ENCODE measurements around the gene SH3YL1. TPM values are rescaled to one million over a fixed set of nuclear protein-coding genes. Genes with fewer than 3 reads are reported as not detected.

Gene SH3YL1
- polyA plus RNA-seq, 1 experiment, result 27.6 TPM

DNA sequence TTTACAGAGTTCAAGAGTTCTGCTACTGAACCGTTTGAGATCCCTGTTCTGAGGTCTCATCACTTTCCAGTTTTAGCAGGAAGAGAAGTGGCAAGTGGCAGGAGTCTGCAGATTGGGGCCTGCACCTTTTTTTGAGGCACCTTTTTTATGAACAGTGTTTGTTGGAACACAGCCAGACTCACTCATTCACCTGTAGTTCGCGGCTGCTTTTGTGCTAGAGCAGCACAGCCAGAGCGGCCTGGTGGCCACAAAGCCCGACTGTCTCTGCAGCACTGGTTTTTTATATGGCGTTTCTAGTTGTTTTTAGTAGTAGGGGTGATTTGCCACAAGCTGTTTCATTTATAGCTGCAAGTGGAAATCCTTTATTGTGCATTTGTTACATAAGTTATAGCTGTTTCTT, 9.5 kb upstream of the SH3YL1 start:
- TF ChIP-seq, protein P1, sequence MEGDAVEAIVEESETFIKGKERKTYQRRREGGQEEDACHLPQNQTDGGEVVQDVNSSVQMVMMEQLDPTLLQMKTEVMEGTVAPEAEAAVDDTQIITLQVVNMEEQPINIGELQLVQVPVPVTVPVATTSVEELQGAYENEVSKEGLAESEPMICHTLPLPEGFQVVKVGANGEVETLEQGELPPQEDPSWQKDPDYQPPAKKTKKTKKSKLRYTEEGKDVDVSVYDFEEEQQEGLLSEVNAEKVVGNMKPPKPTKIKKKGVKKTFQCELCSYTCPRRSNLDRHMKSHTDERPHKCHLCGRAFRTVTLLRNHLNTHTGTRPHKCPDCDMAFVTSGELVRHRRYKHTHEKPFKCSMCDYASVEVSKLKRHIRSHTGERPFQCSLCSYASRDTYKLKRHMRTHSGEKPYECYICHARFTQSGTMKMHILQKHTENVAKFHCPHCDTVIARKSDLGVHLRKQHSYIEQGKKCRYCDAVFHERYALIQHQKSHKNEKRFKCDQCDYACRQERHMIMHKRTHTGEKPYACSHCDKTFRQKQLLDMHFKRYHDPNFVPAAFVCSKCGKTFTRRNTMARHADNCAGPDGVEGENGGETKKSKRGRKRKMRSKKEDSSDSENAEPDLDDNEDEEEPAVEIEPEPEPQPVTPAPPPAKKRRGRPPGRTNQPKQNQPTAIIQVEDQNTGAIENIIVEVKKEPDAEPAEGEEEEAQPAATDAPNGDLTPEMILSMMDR (IDR thresholded peaks at IDR 0.05; ENCODE audit: low read depth, low read length), result no peak
- ChIA-PET POLR2A (no interaction called here), CTCF (interaction anchor here (2.7 kb wide), 1 partner anchor 17 kb away, joined by 14 read pairs; no protein-coding TSS in a partner anchor)

DNA sequence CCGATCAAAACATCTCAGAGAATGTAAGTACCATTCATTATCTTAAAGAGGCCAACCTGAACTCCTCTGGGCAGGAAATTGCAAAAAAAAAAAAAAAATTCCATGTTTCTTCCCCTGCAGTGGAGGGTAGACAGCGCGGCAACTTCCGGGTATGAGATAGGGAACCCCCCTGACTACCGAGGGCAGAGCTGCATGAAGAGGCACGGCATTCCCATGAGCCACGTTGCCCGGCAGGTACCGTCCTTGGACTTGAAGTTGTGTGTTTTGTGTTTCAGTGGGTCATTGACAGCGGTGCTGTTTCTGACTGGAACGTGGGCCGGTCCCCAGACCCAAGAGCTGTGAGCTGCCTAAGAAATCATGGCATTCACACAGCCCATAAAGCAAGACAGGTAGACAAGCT, 8.1 kb upstream of the SH3YL1 start:
- POLR2A ChIA-PET, result no interaction called here
- no peaks in the 10 kb centered on the region for H3K9me3 ChIP-seq (ENCODE audit: control insufficient read depth, insufficient read depth, low read length)

More for the DNA sequence above, 9.5 kb upstream of the SH3YL1 start:
- no peaks in the 10 kb centered on the region for H3K9me3 ChIP-seq (ENCODE audit: control insufficient read depth, insufficient read depth, low read length)
- no peak for DNase-seq (ENCODE audit: low read depth, low spot score)
- H3K4me3 ChIP-seq (ENCODE audit: low read depth, low read length), result no peak overlapping the region
- H3K27ac ChIP-seq (ENCODE audit: low read depth, low read length), result no peak overlapping the region
- no peaks in the 10 kb centered on the region for H3K27me3 ChIP-seq (ENCODE audit: control insufficient read depth, insufficient read depth, low read length)

DNA sequence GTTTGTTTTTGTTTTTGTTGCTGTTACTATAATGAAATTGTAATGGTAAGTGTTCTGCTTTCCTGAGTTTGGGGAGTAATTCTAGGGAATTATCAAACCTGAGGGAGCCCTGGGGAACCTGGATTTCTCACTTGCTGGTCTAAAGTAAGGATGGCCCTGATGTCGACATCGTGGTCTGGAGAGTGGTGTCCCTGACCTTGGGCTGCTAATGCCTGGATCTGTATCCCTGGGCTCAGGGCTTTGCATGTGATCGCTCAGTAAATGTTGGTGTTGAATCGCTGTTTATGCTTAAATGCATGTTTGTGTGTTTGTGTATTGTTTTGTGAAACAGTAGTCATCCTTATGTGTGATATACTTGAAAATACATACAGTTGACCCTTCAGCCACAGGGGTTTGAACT, 7.0 kb upstream of the SH3YL1 start:
- ChIA-PET POLR2A (no interaction called here), CTCF (interaction anchor here (1.3 kb wide), 1 partner anchor 20 kb away, joined by 4 read pairs; no protein-coding TSS in a partner anchor)
- no peak for DNase-seq (ENCODE audit: low read depth, low spot score)

More for the DNA sequence above, 8.1 kb upstream of the SH3YL1 start:
- Histone ChIP-seq H3K27ac (ENCODE audit: low read depth, low read length) (no peak overlapping the region), H3K27me3 (ENCODE audit: control insufficient read depth, insufficient read depth, low read length) (no peaks in the 10 kb centered on the region), H3K4me3 (ENCODE audit: low read depth, low read length) (no peak overlapping the region)
- no peak for DNase-seq (ENCODE audit: low read depth, low spot score)
- TF ChIP-seq, protein P1 (IDR thresholded peaks at IDR 0.05; ENCODE audit: low read depth, low read length), result no peak
- CTCF ChIA-PET, result interaction anchor here (1.7 to 2.7 kb wide), 2 partner anchors 18 to 25 kb away, joined by 7 to 14 read pairs; no protein-coding TSS in a partner anchor

DNA sequence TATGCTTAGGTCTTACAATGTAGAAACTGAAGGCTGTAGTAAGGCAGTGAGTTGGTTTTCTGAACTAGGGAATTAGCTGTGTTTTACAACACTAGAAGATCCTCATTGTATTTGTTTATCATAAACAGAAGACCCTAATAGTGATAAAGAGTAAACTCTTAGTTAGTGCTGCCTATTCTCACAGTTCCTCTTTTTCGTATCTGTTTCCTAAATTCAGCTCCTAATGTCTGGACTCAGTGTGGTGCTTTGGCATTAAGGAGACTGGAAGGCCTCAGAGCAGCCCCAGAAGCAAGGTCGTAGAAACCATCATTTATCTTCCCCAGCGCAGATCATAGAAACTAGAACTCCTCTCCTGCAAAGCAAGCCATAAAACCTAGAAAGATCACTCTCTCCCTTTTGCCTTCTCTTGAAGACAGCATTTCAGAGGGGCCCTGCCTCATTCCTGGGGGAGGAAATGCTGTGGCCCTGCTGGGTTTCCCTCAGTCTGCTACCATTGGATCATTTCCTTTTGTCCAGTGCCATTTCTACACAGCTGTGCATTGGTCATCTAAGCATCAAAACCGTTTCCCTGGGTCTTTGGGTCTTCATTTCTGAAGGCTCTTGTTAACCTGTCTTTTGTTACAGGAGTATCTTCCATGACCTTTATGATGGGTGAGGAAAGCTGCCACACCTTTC, 5.7 kb upstream of the SH3YL1 start:
- H3K27me3 ChIP-seq (ENCODE audit: control insufficient read depth, insufficient read depth, low read length), result no peaks in the 10 kb centered on the region
- no peak overlapping the region for H3K27ac ChIP-seq (ENCODE audit: low read depth, low read length)
- no peaks in the 10 kb centered on the region; the same call in 1 of the 2 replicates for H3K9me3 ChIP-seq (ENCODE audit: control insufficient read depth, insufficient read depth, low read length)
- ChIA-PET POLR2A (no interaction called here), CTCF (interaction anchor here (1.1 kb wide), 1 partner anchor 23 kb away, joined by 3 read pairs; no protein-coding TSS in a partner anchor)
- DNase-seq (ENCODE audit: low read depth, low spot score), result no peak
- H3K4me3 ChIP-seq (ENCODE audit: low read depth, low read length), result no peak overlapping the region
- TF ChIP-seq, protein P1 (IDR thresholded peaks at IDR 0.05; ENCODE audit: low read depth, low read length), result no peak

More for the DNA sequence above, 7.0 kb upstream of the SH3YL1 start:
- Histone ChIP-seq H3K27ac (ENCODE audit: low read depth, low read length) (no peak overlapping the region), H3K27me3 (ENCODE audit: control insufficient read depth, insufficient read depth, low read length) (no peaks in the 10 kb centered on the region), H3K4me3 (ENCODE audit: low read depth, low read length) (no peak overlapping the region), H3K9me3 (ENCODE audit: control insufficient read depth, insufficient read depth, low read length) (no peaks in the 10 kb centered on the region)
- TF ChIP-seq, protein P1 (IDR thresholded peaks at IDR 0.05; ENCODE audit: low read depth, low read length), result no peak

DNA sequence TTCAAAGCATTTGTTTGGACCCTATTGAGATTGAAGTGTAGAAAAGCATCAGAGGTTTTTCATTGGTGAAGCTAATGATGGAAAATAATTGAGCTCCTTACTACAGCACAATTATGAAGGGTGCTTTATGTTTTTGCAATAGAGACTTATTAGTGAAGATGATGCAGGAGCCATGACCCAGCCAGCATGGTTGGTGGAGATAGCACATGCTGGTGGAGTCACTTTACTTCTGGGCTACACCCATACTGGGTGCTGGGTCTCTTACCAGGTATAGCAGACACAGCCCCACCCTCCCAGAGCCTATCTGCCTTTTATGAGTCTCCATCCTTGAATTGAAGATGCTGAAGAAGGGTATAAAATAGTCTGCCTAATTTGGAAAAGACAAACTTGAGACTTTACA, 4.5 kb upstream of the SH3YL1 start:
- no peak for DNase-seq (ENCODE audit: low read depth, low spot score)
- POLR2A ChIA-PET, result no interaction called here
- no peak overlapping the region for H3K27ac ChIP-seq (ENCODE audit: low read depth, low read length)
- CTCF ChIA-PET, result interaction anchor here (1.4 kb wide), 1 partner anchor 21 kb away, joined by 4 read pairs; no protein-coding TSS in a partner anchor
- H3K4me3 ChIP-seq (ENCODE audit: low read depth, low read length), result no peak overlapping the region
- no peaks in the 10 kb centered on the region for H3K27me3 ChIP-seq (ENCODE audit: control insufficient read depth, insufficient read depth, low read length)
- peaks cover 3% of the 10 kb centered on the region; the same call in 1 of the 2 replicates for H3K9me3 ChIP-seq (ENCODE audit: control insufficient read depth, insufficient read depth, low read length)
- TF ChIP-seq, protein P1 (IDR thresholded peaks at IDR 0.05; ENCODE audit: low read depth, low read length), result no peak
